ENCODE measurements around the gene TM7SF2. TPM values are rescaled to one million over a fixed set of nuclear protein-coding genes. Genes with fewer than 3 reads are reported as not detected.

TM7SF2 gene
- polyA plus RNA-seq, 1 donor (not counting 4 experiments of a cell fraction or from before 2014, with no cell fraction given), result 9.7 TPM

GRCh38 chr11:65107751-65108468 lies 3.8 kb upstream of the TM7SF2 start:
- Histone ChIP-seq H3K9me1 (ENCODE audit: control insufficient read depth, extremely low read depth, insufficient read depth, low read length) (no peaks in the 10 kb centered on the region), H3K4me2 (ENCODE audit: control insufficient read depth, extremely low read depth, insufficient read depth, low read depth, low read length) (no peak overlapping the region), H3K4me1 (ENCODE audit: control insufficient read depth, extremely low read depth, insufficient read depth, low read length) (peaks cover 15% of the 10 kb centered on the region), H3K9ac (ENCODE audit: control insufficient read depth, extremely low read depth, insufficient read depth, low read length) (no peak overlapping the region), H3K4me3 (ENCODE audit: control insufficient read depth in 2 of 3, extremely low read depth in 1 of 3, insufficient read depth in 2 of 3, low read depth in 1 of 3, low read length in 3 of 3) (no peak overlapping the region), H3K79me2 (ENCODE audit: control insufficient read depth, insufficient read depth, low read length) (peaks cover 2% of the 10 kb centered on the region), H3K9me3 (ENCODE audit: control insufficient read depth, low read depth, low read length) (no peaks in the 10 kb centered on the region), H2AFZ (ENCODE audit: control insufficient read depth, low read length) (no peak overlapping the region), H3K27ac (ENCODE audit: control insufficient read depth, insufficient read depth, low read length) (no peak overlapping the region), H3K36me3 (ENCODE audit: control insufficient read depth in 2 of 2, extremely low read depth in 1 of 2, insufficient read depth in 2 of 2, low read length in 2 of 2) (peaks cover 9 to 14% of the 10 kb centered on the region in 2 experiments), H4K20me1 (ENCODE audit: control insufficient read depth, extremely low read depth, insufficient read depth, low read length) (no peaks in the 10 kb centered on the region), H3K27me3 (ENCODE audit: control insufficient read depth, extremely low read depth, insufficient read depth, low read length) (no peaks in the 10 kb centered on the region)
- FAIRE-seq (no peak), DNase-seq (ENCODE audit: low read depth, low spot score) (no peak)
- dilution Hi-C loops (cut with MboI; ENCODE audit: extremely low pct_ligation_motif_present, low sequenced_read_pairs), result no loop called here
- no peak for TF ChIP-seq EZH2 (IDR thresholded peaks at IDR 0.05; ENCODE audit: low read length)
- TF ChIP-seq, protein P1, sequence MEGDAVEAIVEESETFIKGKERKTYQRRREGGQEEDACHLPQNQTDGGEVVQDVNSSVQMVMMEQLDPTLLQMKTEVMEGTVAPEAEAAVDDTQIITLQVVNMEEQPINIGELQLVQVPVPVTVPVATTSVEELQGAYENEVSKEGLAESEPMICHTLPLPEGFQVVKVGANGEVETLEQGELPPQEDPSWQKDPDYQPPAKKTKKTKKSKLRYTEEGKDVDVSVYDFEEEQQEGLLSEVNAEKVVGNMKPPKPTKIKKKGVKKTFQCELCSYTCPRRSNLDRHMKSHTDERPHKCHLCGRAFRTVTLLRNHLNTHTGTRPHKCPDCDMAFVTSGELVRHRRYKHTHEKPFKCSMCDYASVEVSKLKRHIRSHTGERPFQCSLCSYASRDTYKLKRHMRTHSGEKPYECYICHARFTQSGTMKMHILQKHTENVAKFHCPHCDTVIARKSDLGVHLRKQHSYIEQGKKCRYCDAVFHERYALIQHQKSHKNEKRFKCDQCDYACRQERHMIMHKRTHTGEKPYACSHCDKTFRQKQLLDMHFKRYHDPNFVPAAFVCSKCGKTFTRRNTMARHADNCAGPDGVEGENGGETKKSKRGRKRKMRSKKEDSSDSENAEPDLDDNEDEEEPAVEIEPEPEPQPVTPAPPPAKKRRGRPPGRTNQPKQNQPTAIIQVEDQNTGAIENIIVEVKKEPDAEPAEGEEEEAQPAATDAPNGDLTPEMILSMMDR (optimal IDR thresholded peaks at IDR 0.05 in 1 of 3, IDR thresholded peaks at IDR 0.05 in 1 of 3, conservative IDR thresholded peaks at IDR 0.05 in 1 of 3; ENCODE audit: extremely low read depth in 1 of 3, insufficient read depth in 2 of 3, low read length in 3 of 3), result no peak

- FAIRE-seq (no peak), DNase-seq (ENCODE audit: low read depth, low spot score) (no peak)
- Histone ChIP-seq H3K9ac (ENCODE audit: control insufficient read depth, extremely low read depth, insufficient read depth, low read length) (no peak overlapping the region), H3K27me3 (ENCODE audit: control insufficient read depth, extremely low read depth, insufficient read depth, low read length) (no peaks in the 10 kb centered on the region), H3K4me3 (ENCODE audit: control insufficient read depth in 2 of 3, extremely low read depth in 1 of 3, insufficient read depth in 2 of 3, low read depth in 1 of 3, low read length in 3 of 3) (no peak overlapping the region), H3K4me2 (ENCODE audit: control insufficient read depth, extremely low read depth, insufficient read depth, low read depth, low read length) (no peak overlapping the region), H3K36me3 (ENCODE audit: control insufficient read depth in 2 of 2, extremely low read depth in 1 of 2, insufficient read depth in 2 of 2, low read length in 2 of 2) (peaks cover 9 to 11% of the 10 kb centered on the region in 2 experiments), H2AFZ (ENCODE audit: control insufficient read depth, low read length) (no peak overlapping the region), H4K20me1 (ENCODE audit: control insufficient read depth, extremely low read depth, insufficient read depth, low read length) (no peaks in the 10 kb centered on the region), H3K4me1 (ENCODE audit: control insufficient read depth, extremely low read depth, insufficient read depth, low read length) (peaks cover 22% of the 10 kb centered on the region), H3K79me2 (ENCODE audit: control insufficient read depth, insufficient read depth, low read length) (peaks cover 2% of the 10 kb centered on the region), H3K9me3 (ENCODE audit: control insufficient read depth, low read depth, low read length) (no peaks in the 10 kb centered on the region), H3K27ac (ENCODE audit: control insufficient read depth, insufficient read depth, low read length) (no peak overlapping the region), H3K9me1 (ENCODE audit: control insufficient read depth, extremely low read depth, insufficient read depth, low read length) (no peaks in the 10 kb centered on the region)
- no peak for TF ChIP-seq EZH2 (IDR thresholded peaks at IDR 0.05; ENCODE audit: low read length)
- TF ChIP-seq, protein P1 (optimal IDR thresholded peaks at IDR 0.05 in 1 of 3, IDR thresholded peaks at IDR 0.05 in 1 of 3, conservative IDR thresholded peaks at IDR 0.05 in 1 of 3; ENCODE audit: extremely low read depth in 1 of 3, insufficient read depth in 2 of 3, low read length in 3 of 3), result no peak
- dilution Hi-C loops (cut with MboI; ENCODE audit: extremely low pct_ligation_motif_present, low sequenced_read_pairs), result no loop called here
These were observed 3.1 kb upstream of the TM7SF2 start for GRCh38 chr11:65108469-65109123.
